PC-3 (cell line): ENCODE data around the gene HSD17B3. TPM values are rescaled to one million over a fixed set of nuclear protein-coding genes. Genes with fewer than 3 reads are reported as not detected.
A peak's percentile ranks its signal among the peaks of the same experiment; 100 is the strongest.

ENCODE experiments used
- ATAC-seq: fragments of 200-7000 bp; cut with Tn5 transposase; 2 replicates; pipeline ENCODE4 v1.9.1; 2020; ENCODE audit warnings: mild to moderate bottlenecking, moderate library complexity
- BruUV-seq: library from RNA; stranded (reverse); fragments of 400-500 nt; replicated peaks from 2 replicates; lab custom pipeline; 2021; lab: Mats Ljungman, UMichigan
- CTCF ChIA-PET: fragments of 300-600 bp; sonication (Branson Sonifier 250); formaldehyde crosslinking; loops from one replicate; lab custom pipeline; 2022; ENCODE audit warnings: antibody characterized with exemption; lab: Charles Lee
- POLR2A ChIA-PET: fragments of 300-600 bp; sonication (Branson Sonifier 250); formaldehyde crosslinking; loops from one replicate; lab custom pipeline; 2022; ENCODE audit warnings: antibody characterized with exemption; ENCODE audit not compliant: unreplicated experiment; lab: Charles Lee
- DNase-seq: peaks from one replicate; pipeline ENCODE4 v3.0.0-alpha.2; 2015
- H2AFZ ChIP-seq: fragments of 300-600 bp; sonication (generic); 2 replicates; pipeline ENCODE4 v1.6.0; 2016; ENCODE audit warnings: antibody characterized with exemption, low read length
- H3F3A ChIP-seq: fragments of 300-600 bp; sonication (generic); one replicate; pipeline ENCODE4 v1.6.0; 2017; ENCODE audit warnings: antibody characterized with exemption, low read length, control low read depth, mild to moderate bottlenecking; ENCODE audit not compliant: unreplicated experiment
- H3K27ac ChIP-seq: fragments of 300-600 bp; sonication (generic); 2 replicates; pipeline ENCODE4 v1.5.1; 2016; ENCODE audit warnings: mild to moderate bottlenecking, low read length
- H3K27me3 ChIP-seq: fragments of 300-600 bp; sonication (generic); 2 replicates; pipeline ENCODE4 v1.6.1; 2016; ENCODE audit warnings: low read length, mixed read lengths
- H3K36me3 ChIP-seq: fragments of 300-600 bp; sonication (generic); 2 replicates; pipeline ENCODE4 v1.6.1; 2016; ENCODE audit warnings: low read depth, mixed run types, low read length, mixed read lengths
- H3K4me1 ChIP-seq: fragments of 300-600 bp; sonication (generic); 2 replicates; pipeline ENCODE4 v1.5.1; 2016; ENCODE audit warnings: low read length; ENCODE audit not compliant: insufficient read depth
- H3K4me2 ChIP-seq: fragments of 300-600 bp; sonication (generic); 2 replicates; pipeline ENCODE4 v1.6.0; 2016; ENCODE audit warnings: low read length
- H3K4me3 ChIP-seq: fragments of 300-600 bp; sonication (generic); 2 replicates; pipeline ENCODE4 v1.5.1; 2016; ENCODE audit warnings: mild to moderate bottlenecking, low read length, mixed read lengths
- H3K79me2 ChIP-seq: fragments of 300-600 bp; sonication (generic); 2 replicates; pipeline ENCODE4 v1.6.1; 2017; ENCODE audit warnings: low read length, mixed read lengths
- H3K9ac ChIP-seq: fragments of 300-600 bp; sonication (generic); 2 replicates; pipeline ENCODE4 v1.6.0; 2016; ENCODE audit warnings: mild to moderate bottlenecking, low read length
- H3K9me2 ChIP-seq: fragments of 300-600 bp; sonication (generic); replicated peaks from 2 replicates; pipeline ENCODE4 v1.6.1; 2016; ENCODE audit warnings: mixed run types, low read length, mixed read lengths
- H3K9me3 ChIP-seq: fragments of 300-600 bp; sonication (generic); 2 replicates; pipeline ENCODE4 v1.6.1; 2016; ENCODE audit warnings: low read length, mixed read lengths
- H4K20me1 ChIP-seq: fragments of 300-600 bp; sonication (generic); 2 replicates; pipeline ENCODE4 v1.6.1; 2016; ENCODE audit warnings: low read length, mixed read lengths
- EZH2 ChIP-seq: fragments of 300-600 bp; sonication (generic); IDR thresholded peaks from one replicate; pipeline ENCODE4 v1.6.1; 2017; ENCODE audit warnings: antibody characterized with exemption, mild to moderate bottlenecking, low read length; ENCODE audit not compliant: unreplicated experiment
- EZH2phosphoT487 ChIP-seq: fragments of 300-600 bp; sonication (generic); IDR thresholded peaks from 2 replicates; pipeline ENCODE4 v1.6.1; 2018; ENCODE audit warnings: mild to moderate bottlenecking, antibody characterized with exemption, low read length, borderline replicate concordance
- intact Hi-C: fragments of 100-400 bp; cut with micrococcal nuclease; formaldehyde crosslinking; loops from 2 replicates; pipeline ENCODE4 v1.9.0; 2023
- total RNA-seq: library from RNA; depleted of rRNA; stranded (reverse); fragments of >200 nt; gene quantifications from 2 replicates; pipeline ENCODE4 v1.2.3, GENCODE V29; 2014
- TF ChIP-seq, protein P1 (sequence below): fragments of 300-600 bp; sonication (generic); conservative IDR thresholded peaks from 2 replicates; pipeline ENCODE4 v1.5.1; 2017; ENCODE audit warnings: antibody characterized with exemption, low read depth, mild to moderate bottlenecking, low read length

Gene HSD17B3
- total RNA-seq, 1 experiment from 2014 or later, result 0.26 TPM

DNA sequence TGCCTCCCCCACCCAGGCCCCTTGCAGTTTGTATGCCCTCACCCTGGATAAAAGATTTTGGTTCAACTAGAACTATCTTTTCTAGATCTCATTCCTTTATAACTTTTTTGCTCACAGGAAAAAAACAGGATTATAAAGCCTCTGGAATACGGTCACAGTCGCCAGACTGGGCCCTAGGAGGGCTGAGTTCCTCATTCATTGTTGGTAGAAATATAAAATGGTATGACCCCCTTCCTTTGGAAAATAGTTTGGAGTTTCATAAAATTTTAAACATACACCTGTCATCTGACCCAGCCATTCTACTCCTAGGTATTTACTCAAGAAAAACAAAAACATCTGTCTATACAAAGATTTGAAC is 82.1 kb downstream of the HSD17B3 start:
- Histone ChIP-seq H3K4me2 (no peak overlapping the region), H3F3A (no peaks in the 10 kb centered on the region), H3K9me2 (no peaks in the 10 kb centered on the region), H3K27me3 (no peaks in the 10 kb centered on the region), H3K36me3 (no peaks in the 10 kb centered on the region), H4K20me1 (no peaks in the 10 kb centered on the region), H3K9ac (no peak overlapping the region), H3K9me3 (no peaks in the 10 kb centered on the region), H3K27ac (no peak overlapping the region), H2AFZ (no peak overlapping the region), H3K4me1 (no peaks in the 10 kb centered on the region), H3K79me2 (no peaks in the 10 kb centered on the region), H3K4me3 (no peak overlapping the region)
- TF ChIP-seq EZH2phosphoT487, result no peak
- TF ChIP-seq EZH2, result no peak
- TF ChIP-seq, protein P1, sequence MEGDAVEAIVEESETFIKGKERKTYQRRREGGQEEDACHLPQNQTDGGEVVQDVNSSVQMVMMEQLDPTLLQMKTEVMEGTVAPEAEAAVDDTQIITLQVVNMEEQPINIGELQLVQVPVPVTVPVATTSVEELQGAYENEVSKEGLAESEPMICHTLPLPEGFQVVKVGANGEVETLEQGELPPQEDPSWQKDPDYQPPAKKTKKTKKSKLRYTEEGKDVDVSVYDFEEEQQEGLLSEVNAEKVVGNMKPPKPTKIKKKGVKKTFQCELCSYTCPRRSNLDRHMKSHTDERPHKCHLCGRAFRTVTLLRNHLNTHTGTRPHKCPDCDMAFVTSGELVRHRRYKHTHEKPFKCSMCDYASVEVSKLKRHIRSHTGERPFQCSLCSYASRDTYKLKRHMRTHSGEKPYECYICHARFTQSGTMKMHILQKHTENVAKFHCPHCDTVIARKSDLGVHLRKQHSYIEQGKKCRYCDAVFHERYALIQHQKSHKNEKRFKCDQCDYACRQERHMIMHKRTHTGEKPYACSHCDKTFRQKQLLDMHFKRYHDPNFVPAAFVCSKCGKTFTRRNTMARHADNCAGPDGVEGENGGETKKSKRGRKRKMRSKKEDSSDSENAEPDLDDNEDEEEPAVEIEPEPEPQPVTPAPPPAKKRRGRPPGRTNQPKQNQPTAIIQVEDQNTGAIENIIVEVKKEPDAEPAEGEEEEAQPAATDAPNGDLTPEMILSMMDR, result no peak
- intact Hi-C loops, result loop anchor here (5.0 to 10.0 kb wide), 3 partner anchors 493 to 955 kb away; no protein-coding TSS in a partner anchor
- ATAC-seq (no peak), DNase-seq (no peak)
- CTCF ChIA-PET, result no interaction called here
- POLR2A ChIA-PET, result no interaction called here
- BruUV-seq, result no TSS peak

DNA sequence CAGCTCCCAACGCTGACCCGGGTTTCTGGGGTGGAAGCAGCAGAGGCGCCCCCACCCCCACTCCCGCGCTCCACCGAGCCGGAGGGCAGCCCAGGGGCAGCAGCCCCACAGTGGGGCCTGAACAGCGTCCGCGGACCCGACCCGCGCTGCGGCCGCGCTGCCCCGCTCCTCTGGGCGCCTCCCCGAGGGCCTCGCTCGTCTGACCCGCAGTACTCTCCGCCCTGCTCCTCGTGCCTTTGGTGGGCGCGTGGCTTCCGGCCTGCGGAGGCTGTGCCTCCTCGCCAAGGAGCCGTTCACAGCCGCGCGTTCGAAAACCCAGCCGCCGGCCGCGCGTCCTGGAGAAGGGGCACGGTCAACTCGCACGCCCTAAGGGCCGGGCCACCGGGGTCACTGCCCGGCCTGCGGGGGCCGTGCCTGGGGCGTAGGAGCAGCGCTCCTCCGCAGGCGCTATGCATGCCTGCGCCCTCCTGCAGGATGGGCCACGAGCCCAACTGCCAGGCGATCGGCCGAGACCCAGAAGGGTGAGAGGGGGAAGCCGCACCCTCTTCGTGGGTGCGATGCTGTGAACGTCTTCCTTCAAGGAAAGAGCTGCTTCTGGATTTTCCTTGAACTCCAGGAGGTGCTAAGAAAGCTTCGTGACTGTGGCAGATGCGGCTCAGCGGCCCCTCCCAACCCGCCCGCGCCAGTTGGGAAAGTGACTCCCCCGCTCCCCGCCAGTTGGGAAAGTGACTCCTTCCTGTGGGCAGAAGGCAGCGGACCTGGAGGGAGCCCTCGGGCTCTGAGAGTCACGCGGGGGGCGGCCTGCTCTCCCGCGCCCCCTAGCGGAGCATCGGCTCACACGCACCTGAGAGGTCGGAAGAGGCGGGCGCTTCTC is 82.7 kb downstream of the HSD17B3 start:
- no peak overlapping the region for H3K9ac ChIP-seq
- H3K79me2 ChIP-seq, result no peaks in the 10 kb centered on the region
- CTCF ChIA-PET, result no interaction called here
- H3K36me3 ChIP-seq, result no peaks in the 10 kb centered on the region
- no peaks in the 10 kb centered on the region for H3K9me3 ChIP-seq
- no peaks in the 10 kb centered on the region for H3F3A ChIP-seq
- intact Hi-C loops, result loop anchor here (5.0 to 10.0 kb wide), 3 partner anchors 492 to 954 kb away; no protein-coding TSS in a partner anchor
- H3K4me3 ChIP-seq, result no peak overlapping the region
- ATAC-seq, result no peak
- DNase-seq, result no peak
- H3K4me1 ChIP-seq, result no peaks in the 10 kb centered on the region
- H2AFZ ChIP-seq, result no peak overlapping the region
- POLR2A ChIA-PET, result no interaction called here
- BruUV-seq, result no TSS peak
- H3K4me2 ChIP-seq, result no peak overlapping the region
- no peaks in the 10 kb centered on the region for H3K27me3 ChIP-seq
- no peaks in the 10 kb centered on the region for H4K20me1 ChIP-seq
- H3K9me2 ChIP-seq, result no peaks in the 10 kb centered on the region
- no peak overlapping the region for H3K27ac ChIP-seq
- TF ChIP-seq, protein P1, result peak; percentile 47; the same call in 1 of the 2 replicates
- no peak for TF ChIP-seq EZH2phosphoT487
- no peak for TF ChIP-seq EZH2
